HG03159 (cell line): ENCODE results near the gene CBFA2T2.
A peak's percentile ranks its signal among the peaks of the same experiment; 100 is the strongest.
"Not testable (repeated sequence)": the region's sequence is repeated elsewhere in the genome, so short reads cannot be mapped to it uniquely, and the experiment has no call there.

Experiments used
- ATAC-seq: cut with Tn5 transposase; IDR thresholded peaks from one replicate; pipeline ENCODE4 v1.9.1; 2021; ENCODE audit warnings: mild to moderate bottlenecking, moderate library complexity; ENCODE audit not compliant: unreplicated experiment

CBFA2T2 gene

GRCh38 chr20:33470457-33470856 lies 19.4 kb upstream of the CBFA2T2 start:
- no peak for ATAC-seq

GRCh38 chr20:33470866-33471265 lies 19.0 kb upstream of the CBFA2T2 start:
- ATAC-seq = no peak

- no peak for ATAC-seq
Observed at GRCh38 chr20:33472868-33473435, 16.9 kb upstream of the CBFA2T2 start.

- ATAC-seq = no peak
Observed at GRCh38 chr20:33474097-33474873, 15.6 kb upstream of the CBFA2T2 start.

- no peak for ATAC-seq
Observed at GRCh38 chr20:33474963-33475362, 14.9 kb upstream of the CBFA2T2 start.

- ATAC-seq = no peak
Observed at GRCh38 chr20:33475381-33476152, 14.3 kb upstream of the CBFA2T2 start.

- ATAC-seq = no peak
Observed at GRCh38 chr20:33477386-33478234, 12.3 kb upstream of the CBFA2T2 start.

- no peak for ATAC-seq
Observed at GRCh38 chr20:33480048-33480447, 9.8 kb upstream of the CBFA2T2 start.

- ATAC-seq = no peak
Observed at GRCh38 chr20:33481431-33481941, 8.4 kb upstream of the CBFA2T2 start.

- ATAC-seq = no peak
Observed at GRCh38 chr20:33482581-33482980, 7.3 kb upstream of the CBFA2T2 start.

GRCh38 chr20:33483186-33483585 lies 6.7 kb upstream of the CBFA2T2 start:
- not testable (repeated sequence) for ATAC-seq

GRCh38 chr20:33488201-33488600 lies 1.7 kb upstream of the CBFA2T2 start:
- no peak for ATAC-seq

GRCh38 chr20:33488661-33489494 lies 1.0 kb upstream of the CBFA2T2 start:
- not testable (repeated sequence) for ATAC-seq

GRCh38 chr20:33489495-33490022 lies 337 bp upstream of the CBFA2T2 start:
- ATAC-seq = peak; percentile 91

- no peak for ATAC-seq
Observed at GRCh38 chr20:33490934-33491656, 1.2 kb downstream of the CBFA2T2 start.

- no peak for ATAC-seq
Observed at GRCh38 chr20:33493076-33493766, 3.3 kb downstream of the CBFA2T2 start.

- ATAC-seq = not testable (repeated sequence)
Observed at GRCh38 chr20:33496776-33497175, 6.9 kb downstream of the CBFA2T2 start.

GRCh38 chr20:33499355-33499754 lies 9.5 kb downstream of the CBFA2T2 start:
- ATAC-seq = no peak
